ENCODE measurements around the gene RUSF1.
A peak's percentile ranks its signal among the peaks of the same experiment; 100 is the strongest.
"Not testable (repeated sequence)": the region's sequence is repeated elsewhere in the genome, so short reads cannot be mapped to it uniquely, and the experiment has no call there.

Gene RUSF1

DNA sequence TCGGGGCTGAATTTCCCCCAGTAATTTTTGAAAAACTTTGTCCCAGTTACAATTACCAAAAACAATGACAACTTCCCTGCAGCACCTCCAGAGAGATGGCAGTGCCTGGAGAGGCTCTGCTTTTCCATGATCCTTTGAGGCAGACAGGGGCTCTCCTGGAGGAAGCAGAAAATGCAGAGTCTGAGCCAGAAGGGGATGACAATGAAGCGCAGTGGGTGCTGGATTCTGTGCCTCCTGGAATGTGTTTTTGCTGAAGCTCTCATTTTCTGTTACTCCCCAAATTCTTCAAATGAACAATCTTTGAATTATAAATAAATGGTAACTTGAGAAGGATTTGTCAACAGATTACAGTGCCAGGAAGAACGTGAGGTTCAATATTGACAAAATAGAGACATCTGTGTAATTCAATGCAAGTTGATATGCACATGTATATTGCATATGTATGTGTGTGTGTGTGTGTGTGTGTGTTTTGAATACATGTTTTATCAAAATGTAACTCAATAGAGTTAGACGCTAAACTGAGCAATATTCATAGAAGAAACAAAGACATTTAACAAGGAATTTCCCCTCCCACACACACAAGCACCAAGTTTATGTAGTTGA, 9.7 kb upstream of the RUSF1 start:
- no peak for DNase-seq (ENCODE audit: low spot score)

DNA sequence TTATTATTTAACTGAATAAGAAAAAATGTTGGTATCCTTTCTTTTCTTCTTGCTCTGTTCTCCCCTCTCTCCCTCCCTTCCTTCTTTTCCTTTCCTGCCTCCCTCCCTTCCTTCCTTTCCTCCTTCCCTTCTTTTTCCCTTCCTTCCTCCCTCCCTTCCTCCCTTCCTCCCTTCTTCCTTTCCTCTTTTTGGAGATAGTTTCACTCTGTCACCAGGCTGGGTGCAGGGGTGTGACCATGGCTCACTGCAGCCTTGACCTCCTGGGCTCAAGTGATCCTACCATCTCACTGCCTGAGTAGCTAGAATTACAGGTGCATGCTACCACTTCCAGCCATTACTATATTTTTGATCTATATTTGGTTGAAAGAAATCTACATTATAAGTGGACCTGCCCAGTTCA, 5.7 kb upstream of the RUSF1 start:
- no peak for DNase-seq (ENCODE audit: low spot score)

GRCh38 chr16:31513126-31513525, 4.9 kb upstream of the RUSF1 start:
- DNase-seq (ENCODE audit: low spot score), result peak; percentile 62

- DNase-seq (ENCODE audit: low spot score), result peak; percentile 71
Observed at GRCh38 chr16:31508706-31509195, 560 bp upstream of the RUSF1 start.

GRCh38 chr16:31507617-31507928, 618 bp downstream of the RUSF1 start:
- no peak for DNase-seq (ENCODE audit: low spot score)

DNA sequence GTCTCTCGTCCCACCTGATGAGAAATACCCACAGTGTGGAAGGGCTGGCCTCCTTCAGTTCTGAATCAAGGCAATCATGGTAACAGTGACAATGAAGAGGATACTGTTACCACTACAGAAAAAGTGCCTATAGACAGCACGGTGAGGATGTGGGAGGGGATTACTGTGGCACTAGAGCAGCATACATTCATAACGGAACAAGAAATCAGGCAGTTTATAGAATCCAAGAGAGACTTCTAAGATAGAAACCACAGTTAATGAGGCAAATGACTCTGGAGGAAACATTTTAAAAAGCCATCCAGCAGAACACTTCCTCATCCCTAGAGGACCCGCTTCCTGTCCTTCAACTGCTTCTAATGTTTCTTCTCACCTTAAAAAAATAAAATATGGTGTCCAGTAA, 2.7 kb downstream of the RUSF1 start:
- DNase-seq (ENCODE audit: low spot score), result no peak

GRCh38 chr16:31504159-31504558, 4.0 kb downstream of the RUSF1 start:
- DNase-seq (ENCODE audit: low spot score), result no peak

DNA sequence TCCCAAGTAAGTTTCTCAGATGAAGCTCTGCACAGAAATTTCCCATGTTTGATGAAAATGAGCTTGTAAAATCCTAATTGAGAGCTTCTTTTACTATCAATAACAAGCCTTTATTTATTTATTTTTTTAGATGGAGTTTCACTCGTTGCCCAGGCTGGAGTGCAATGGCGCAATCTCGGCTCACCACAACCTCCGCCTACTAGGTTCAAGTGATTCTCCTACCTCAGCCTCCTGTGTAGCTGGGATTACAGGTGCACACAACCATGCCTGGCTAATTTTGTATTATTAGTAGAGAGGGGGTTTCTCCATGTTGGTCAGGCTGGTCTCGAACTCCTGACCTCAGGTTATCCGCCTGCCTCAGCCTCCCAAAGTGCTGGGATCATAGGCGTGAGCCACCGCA, 4.6 kb downstream of the RUSF1 start:
- not testable (repeated sequence) for DNase-seq (ENCODE audit: low spot score)

DNA sequence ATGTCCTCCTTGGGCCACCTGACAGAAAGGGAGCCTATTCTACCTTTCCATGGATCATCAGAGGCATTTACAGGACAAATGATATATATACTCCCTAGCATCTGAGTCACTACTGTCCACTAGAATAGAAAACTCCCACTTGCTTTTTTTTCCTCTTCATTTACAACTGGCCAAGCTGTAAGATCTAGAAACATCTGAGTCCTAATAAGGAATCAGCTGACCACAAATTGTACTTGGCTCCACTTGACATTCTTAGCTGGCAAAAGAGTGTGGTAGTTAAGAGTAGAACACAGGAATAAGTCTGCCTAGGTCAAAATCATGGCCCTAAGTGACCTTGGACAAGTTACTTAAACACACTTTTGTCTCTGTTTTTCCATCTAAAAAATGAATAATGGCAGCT, 5.2 kb downstream of the RUSF1 start:
- no peak for DNase-seq (ENCODE audit: low spot score)

- DNase-seq (ENCODE audit: low spot score), result no peak
Observed at GRCh38 chr16:31501966-31502348, 6.2 kb downstream of the RUSF1 start.

DNA sequence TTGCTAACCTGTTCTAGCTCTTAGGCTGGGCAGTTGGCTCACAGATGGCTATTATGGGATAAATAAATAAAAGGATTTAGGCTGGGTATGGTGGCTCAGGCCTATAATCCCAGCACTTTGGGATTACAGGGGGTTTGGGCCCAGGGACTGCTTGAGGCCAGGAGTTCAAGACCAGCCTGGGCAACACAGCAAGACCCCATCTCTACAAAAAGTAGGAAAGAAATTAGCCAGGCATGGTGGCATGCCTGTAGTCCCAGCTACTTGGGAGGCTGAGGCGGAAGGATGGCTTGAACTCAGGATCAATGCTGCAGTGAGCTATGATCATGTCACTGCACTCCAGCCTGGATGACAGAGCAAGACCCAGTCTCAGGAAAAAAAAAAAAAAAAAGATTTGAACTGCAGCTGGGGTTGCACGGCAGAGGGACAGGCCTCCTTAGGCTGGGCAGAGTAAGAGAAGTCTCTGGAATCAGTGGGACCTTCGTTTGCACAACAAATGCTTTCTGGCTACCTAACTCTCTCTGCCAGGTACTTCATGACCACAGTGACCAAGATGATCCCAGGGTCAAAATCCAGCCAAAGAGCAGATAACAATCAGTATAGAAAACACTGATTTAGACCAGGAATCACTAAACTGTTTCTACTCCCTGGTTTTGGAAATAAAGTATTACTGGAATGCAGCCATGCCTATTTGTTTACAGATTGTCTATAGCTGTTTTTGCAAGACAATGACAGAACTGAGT, 6.8 kb downstream of the RUSF1 start:
- no peak for DNase-seq (ENCODE audit: low spot score)

DNA sequence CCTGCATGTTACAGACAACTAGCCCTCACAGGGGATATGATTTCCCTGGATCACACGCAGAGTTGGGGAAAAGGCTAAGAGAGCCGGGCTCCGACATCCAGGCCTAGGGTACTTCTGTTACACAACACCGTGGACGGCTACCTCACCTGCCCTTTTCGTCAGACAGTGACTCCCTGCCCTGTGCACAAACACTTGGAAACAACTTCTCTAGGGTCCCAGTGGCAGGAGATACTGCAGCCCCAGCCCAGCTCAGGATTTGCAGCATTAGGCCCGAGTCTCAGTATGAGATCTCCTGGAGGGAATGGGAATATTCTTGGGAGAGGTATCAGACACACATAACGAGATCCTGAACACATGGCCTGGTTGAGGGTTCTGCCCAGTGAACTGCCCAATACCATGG, 8.3 kb downstream of the RUSF1 start:
- no peak for DNase-seq (ENCODE audit: low spot score)

- DNase-seq (ENCODE audit: low spot score), result no peak
Observed at GRCh38 chr16:31498493-31498892, 9.7 kb downstream of the RUSF1 start.

DNA sequence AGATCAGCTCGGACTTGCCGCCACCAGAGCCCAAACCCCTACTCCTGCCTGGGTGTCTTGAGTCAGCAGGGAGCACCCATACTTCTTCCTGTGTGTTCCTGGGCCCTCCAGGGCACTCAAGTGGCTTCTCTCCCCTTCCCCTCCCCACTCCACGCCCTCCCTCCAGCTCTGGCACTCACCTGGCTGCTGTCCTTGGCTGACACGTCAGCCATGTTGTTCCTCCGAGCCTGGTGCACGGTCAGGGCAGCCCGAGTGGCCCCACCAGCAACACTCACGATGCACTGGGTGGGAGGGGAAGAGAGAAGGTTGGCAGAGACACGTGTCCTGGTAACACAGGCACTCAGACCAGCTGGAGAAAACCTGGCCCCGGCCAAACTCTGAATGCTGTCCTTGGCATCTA, 11.5 kb downstream of the RUSF1 start:
- no peak for DNase-seq (ENCODE audit: low spot score)

DNA sequence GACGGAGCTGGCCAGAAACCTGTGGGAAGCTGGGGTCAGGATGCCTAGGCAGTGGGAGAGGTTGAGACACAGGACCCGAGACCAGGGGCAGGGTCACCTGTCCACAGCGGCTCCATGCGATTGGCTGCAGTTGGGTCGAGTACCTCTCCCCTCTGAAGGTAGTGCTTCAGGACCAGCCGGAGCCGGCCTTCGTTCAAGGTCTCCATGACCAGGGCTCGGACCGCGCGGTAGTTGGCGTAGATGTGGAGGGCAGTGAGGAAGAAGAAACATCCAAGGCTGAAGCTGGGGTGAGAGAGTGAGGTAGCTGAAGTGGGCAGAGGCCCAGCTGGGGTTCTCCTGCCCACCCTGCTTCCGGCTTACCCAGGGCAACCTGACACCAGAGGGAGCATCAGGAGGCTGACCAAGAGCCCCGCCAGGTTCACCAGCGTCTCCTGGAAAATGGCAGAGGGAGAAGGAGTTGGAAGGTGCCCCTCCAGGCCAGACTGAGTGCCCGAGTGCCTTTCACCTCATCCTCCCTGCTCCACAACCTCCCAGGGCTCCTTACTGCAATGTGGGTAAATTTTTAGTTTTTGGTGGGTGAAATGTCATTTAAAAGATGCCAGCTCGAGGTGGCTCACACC, 14.6 kb downstream of the RUSF1 start:
- DNase-seq (ENCODE audit: low spot score), result no peak

- DNase-seq (ENCODE audit: low spot score), result no peak
Observed at GRCh38 chr16:31491778-31492418, 16.3 kb downstream of the RUSF1 start.

- no peak for DNase-seq (ENCODE audit: low spot score)
Observed at GRCh38 chr16:31489616-31490584, 18.3 kb downstream of the RUSF1 start.

DNA sequence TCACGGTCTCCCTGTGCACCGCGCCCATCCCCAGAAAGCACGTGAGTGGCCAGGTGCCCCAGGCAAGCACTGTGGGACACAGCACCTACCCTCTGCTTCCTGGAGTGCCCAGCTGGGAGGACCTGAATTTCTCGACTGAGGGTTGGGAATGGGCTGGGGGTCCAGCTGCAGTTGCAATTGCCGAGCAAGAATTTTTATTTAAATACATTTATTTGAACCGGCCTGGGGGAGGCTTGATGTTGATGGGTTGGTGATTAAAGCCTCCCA, 19.0 kb downstream of the RUSF1 start:
- no peak for DNase-seq (ENCODE audit: low spot score)

GRCh38 chr16:31488468-31489297, 19.5 kb downstream of the RUSF1 start:
- DNase-seq (ENCODE audit: low spot score), result no peak

- peak; percentile 42 for DNase-seq (ENCODE audit: low spot score)
Observed at GRCh38 chr16:31487720-31488467, 20.3 kb downstream of the RUSF1 start.

Measured in RKO (cell line).